CD4-positive, alpha-beta T cell treated with Interleukin-4 for 1 hour (primary cell): Measurements from ENCODE around the gene PNPLA7.
"Not testable (repeated sequence)": the region's sequence is repeated elsewhere in the genome, so short reads cannot be mapped to it uniquely, and the experiment has no call there.

Experiments
- DNase-seq, 2 donors: peaks; one replicate each; pipeline ENCODE4 v3.0.0-alpha.2; 2020 to 2022

Gene PNPLA7

DNA sequence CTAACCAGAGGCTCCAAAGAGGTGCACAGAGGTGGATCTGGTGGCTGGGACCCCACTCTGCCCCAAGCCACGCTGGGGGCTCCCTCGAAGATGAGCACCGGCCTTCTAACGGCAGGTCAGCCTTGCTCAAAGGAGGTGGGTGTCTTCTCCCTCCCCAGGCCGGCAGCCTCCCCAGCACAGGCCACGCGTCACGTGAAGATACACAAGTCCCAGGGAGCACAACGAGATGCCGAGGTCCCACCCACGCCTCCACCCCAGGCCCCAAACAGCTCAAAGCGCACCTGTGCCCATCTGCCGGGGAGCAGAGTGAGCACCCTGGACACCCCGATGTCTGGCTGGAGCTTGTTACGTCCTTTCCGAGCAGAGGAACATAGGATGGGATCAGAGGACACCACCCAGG lies 12.1 kb downstream of the PNPLA7 start:
- DNase-seq, result no peak

DNA sequence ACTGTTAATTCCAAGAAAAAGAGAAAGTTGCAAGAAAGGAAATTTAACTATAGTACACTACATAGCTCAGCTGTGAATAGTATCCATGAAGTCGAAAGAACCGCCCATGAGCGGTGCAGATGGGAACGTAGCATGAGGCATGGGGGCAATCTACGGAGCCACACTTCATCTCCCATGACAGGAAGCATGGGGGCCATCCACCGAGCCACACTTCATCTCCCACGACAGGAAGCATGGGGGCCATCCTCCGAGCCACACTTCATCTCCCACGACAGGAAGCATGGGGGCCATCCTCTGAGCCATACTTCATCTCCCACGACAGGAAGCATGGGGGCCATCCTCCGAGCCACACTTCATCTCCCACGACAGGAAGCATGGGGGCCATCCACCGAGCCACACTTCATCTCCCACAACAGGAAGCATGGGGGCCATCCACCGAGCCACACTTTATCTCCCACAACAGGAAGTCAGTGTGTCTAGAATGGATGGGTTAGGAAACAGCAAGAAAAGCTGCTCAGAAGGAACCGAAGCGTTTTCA lies 13.5 kb downstream of the PNPLA7 start:
- peak; percentile 23 to 24 for DNase-seq

DNA sequence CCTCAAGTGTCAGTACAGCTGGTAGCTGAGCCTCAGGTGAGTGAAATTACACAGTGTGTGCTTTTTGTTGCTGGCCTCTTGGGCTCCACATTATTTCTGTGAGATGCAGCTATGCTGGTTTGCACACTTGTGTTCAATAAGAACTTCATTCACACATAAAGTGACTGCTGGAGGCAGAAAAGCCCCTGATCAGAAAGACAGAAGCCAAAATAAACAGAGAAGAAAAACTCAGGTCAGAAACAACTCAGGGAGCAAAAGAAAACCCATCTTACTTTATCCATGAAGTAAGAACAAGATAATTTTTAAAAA lies 15.1 kb downstream of the PNPLA7 start:
- no peak for DNase-seq

DNA sequence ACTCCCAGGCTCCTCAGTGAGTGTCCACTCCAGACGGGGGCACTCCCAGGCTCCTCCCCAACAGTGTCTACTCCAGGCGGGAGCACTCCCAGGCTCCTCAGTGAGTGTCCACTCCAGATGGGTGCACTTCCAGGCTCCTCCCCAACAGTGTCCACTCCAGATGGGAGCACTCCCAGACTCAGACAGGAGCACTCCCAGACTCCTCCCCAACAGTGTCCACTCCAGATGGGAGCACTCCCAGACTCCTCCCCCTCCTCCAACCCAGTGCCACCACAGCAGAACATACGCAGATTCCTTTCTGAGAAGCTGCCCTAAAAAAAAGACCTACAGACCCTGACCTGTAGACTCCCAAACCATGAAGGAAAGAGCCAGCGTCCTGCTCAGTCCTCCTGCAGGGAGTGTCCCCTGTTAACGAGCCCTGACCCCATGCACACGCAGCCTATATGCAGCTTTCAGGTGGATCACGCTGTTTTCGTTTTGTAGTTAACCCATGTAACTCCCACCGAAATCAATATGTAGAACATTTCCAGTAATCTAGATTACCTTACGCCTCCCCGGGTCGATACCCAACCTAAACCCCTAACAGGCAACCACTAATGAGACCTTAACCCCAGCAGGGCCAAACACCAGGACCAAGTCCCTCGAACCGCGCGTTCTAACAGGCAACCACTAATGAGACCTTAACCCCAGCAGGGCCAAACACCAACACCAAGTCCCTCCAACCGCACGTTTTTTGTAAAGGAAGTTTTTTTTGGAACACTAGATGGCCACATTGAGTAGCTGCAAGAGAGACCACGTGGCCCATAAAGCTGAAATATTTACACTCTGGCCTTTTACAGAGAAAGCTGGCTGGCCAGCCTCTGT lies 15.7 kb downstream of the PNPLA7 start:
- peak; percentile 18 to 50 for DNase-seq

DNA sequence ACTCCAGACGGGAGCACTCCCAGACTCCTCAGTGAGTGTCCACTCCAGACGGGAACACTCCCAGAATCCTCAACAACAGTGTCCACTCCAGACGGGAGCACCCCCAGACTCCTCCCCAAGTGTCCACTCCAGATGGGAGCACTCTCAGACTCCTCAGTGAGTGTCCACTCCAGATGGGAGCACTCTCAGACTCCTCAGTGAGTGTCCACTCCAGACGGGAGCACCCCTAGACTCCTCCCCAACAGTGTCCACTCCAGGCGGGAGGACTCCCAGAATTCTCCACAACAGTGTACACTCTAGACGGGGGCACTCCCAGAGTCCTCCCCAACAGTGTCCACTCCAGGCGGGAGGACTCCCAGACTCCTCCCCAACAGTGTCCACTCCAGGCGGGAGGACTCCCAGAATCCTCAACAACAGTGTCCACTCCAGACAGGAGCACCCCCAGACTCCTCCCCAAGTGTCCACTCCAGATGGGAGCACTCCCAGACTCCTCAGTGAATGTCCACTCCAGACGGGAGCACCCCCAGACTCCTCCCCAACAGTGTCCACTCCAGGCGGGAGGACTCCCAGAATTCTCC lies 17.2 kb downstream of the PNPLA7 start:
- not testable (repeated sequence) for DNase-seq

DNA sequence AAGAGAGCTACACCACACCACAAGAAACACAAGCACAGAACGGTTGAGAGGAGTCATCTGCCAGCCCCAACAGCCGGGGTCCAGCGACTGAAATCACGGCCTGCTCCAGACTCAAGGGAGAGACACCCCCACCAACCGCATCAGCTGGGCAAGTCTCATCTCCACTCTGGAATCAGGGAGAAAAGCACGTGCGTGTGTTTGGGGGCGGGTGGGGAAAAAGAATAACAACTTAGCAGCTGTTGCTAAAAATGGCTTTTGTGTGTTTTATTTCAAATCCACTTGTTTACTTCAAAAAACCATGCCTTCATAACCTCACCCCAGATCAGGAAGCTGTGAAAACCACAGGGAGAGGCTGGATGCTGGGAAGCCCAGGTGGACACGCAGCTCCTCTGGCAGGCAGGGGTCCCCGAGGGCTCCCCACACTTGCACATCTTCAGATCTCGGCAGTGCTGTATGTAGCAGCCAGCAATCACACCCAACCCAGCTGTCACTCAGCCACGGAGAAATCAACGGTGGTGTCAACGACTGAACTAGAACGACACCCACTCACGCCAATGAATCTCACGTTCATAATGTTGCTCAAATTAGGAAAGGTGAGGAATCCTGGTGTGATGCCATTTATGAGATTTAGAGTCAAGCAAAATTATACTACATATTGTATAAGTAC lies 19.0 kb downstream of the PNPLA7 start:
- DNase-seq, result no peak

DNA sequence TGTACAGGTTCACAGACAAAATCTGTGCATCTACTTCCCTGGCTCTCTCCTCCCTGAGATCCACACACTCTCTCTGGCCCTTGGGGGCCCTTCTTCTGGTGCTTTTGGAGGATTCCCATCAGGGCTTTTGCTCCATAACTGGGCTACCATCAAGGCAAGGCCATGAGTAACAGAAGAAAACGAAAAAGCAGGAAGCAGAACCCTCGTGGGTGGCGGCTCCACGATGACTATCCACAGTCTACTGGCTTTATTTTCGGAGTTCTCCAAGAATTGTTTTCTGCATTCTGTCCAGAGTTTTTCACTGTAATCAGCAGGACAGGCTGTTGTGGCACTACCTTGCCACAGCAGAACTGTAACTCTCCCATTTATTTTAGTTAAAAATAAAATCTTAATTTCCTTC lies 19.9 kb downstream of the PNPLA7 start:
- no peak for DNase-seq

DNA sequence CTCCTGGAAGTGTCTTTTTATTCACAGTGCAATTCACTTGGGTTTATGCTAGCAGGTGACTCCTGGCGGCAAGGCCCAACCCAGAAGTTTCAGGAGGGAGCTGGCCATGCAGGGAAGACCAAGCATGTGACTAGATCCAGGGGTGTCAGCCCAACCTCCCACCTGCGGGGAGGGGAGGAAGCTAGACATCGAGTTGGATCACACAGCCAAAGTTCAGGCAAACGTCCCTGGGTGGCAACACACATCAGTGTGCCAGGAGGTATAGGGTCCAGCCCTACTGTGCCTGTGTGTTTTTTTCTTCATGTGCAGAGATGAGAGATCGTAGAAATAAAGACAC lies 25.3 kb downstream of the PNPLA7 start:
- no peak for DNase-seq

DNA sequence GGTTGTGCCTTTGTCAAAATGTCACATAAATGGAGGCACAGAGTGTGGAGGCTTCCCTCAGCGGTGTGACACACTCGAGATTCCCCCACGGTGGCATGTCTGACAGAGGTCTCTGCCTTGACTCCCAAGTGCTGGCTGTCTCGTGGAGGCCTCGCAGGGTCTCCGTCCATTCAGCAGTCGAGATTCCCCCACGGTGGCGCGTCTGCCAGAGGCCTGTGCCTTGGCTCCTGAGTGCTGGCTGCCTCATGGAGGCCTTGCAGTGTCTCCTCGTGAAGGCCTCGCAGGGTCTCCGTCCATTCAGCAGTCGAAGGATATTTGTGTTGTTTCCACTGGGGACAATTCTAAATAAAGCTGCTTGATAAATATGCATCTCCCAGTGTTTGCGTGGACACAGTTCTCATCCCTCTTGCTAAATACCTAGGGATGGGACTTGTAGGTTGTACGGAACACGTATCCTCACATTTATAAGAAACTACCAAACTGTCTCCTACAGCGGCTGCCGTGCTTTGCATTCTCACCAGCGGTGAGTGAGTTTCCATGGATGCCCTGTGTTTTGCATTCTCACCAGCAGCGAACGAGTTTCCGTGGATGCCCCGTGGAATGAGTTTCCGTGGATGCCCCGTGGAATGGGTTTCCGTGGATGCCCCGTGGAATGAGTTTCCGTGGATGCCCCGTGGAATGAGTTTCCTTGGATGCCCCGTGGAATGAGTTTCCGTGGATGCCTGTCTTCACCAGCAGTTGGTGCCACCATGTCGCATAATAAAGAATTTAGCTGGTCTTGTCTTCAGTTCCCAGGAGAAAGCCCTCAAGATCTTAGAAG lies 25.8 kb downstream of the PNPLA7 start:
- no peak for DNase-seq

DNA sequence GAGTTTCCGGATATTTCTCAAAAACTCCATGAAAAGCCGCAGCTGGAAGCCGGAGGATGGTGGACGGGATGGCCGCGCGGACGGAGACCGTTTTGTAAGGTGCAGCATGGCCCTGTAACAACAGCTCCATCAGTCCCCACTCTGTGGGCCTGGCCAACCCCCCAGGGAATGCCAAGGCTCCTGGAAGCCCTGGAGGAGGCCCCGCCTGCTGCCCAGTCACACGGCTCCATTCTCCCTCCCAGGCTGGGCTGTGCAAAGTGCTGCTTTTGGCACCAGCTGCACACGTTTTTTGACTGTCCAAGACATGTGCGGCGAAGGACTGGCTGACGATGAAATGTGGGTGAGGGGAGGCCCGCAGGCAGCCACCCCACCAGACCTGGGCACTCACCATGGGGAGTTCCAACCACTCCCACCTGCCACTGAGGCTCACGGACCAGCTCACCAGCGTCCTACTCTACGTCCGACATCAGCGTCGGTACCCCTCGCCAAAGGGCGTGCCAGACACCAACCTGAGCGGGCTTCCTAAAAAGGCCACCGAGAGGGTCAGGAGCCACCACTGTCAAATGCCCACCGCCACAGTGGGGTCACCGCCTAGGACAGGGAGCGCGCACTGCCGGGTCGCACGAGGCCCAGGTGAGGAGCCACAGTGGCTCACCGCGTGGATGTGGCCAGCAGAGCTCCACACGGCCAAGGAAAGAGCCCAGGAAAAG lies 27.3 kb downstream of the PNPLA7 start:
- no peak for DNase-seq

DNA sequence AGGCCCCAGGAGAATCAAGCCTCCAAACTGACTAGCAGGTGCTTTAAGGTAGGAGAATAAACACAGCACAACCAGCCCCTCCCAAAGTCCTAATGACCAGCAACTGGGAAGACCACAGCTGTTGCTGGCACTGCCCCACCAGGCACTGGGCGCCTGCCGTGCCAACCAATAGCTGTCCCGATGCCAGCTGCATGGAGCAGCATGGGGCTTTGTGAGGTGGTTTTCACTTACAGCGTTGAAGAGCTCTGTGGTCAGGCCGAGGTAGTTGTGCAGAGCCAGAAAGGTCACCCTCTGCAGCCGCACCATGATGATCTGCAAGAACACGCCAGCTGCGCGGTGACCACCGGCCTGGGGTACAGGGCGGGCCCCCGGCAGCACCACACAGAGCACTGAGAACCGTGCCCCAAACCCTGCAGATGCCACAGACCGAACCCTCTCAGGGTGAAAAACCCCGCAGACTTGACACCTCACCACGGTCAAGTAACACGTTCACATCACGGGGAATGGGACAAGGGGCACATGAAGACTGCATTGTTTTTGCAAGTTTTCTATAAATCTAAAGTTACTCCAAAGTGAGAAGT lies 28.7 kb downstream of the PNPLA7 start:
- DNase-seq, result no peak

DNA sequence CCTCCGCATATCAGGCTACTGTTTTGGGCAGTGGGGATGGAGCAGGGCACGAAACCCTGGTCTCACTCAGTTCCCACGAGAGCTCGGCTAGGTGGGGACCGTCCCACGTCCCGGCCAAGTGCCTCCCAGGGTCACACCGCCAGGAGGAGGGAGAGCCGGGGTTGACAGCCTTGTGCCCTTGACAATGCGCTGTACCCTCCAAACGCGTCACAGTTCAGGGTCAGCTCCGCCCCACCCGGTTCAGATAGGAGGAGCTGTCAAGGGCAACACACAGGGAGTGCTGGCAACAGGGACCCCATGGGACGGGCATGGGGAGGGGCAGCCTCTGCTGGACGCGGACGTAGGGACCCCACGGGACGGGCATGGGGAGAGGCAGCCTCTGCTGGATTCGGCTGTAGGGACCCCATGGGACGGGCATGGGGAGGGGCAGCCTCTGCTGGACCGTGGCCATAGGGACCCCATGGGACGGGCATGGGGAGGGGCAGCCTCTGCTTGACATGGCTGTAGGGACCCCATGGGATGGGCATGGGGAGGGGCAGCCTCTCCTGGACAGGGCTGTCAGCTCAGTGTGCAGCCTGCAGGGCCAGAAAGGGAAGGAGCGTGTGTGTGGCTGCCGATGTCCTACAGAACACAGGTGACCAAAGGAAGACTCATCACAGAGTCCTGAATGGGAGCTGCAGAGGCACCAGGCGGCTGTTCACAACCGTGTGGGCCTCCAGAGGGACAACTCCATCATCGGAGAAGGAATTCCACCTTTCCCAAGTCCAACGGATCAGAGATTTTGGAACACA lies 29.4 kb downstream of the PNPLA7 start:
- DNase-seq, result no peak

DNA sequence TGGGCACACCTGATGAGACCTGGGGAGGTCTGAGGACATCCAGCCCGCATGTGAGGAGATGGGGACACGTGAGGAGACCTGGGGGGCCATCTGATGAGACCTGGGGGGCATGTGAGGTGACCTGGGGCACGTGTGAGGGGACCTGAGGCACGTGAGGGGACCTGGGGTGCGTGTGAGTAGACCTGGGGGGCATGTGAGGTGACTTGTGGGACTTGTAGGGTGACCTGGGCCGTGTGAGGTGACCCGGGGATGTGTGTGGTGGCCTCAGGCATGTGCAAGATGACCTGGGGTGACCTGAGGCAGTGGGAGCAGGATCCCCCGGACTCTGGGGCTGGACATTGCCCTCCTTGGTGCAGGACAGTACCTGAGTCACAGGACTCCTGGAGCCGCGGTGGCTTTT lies 30.6 kb downstream of the PNPLA7 start:
- DNase-seq, result no peak

DNA sequence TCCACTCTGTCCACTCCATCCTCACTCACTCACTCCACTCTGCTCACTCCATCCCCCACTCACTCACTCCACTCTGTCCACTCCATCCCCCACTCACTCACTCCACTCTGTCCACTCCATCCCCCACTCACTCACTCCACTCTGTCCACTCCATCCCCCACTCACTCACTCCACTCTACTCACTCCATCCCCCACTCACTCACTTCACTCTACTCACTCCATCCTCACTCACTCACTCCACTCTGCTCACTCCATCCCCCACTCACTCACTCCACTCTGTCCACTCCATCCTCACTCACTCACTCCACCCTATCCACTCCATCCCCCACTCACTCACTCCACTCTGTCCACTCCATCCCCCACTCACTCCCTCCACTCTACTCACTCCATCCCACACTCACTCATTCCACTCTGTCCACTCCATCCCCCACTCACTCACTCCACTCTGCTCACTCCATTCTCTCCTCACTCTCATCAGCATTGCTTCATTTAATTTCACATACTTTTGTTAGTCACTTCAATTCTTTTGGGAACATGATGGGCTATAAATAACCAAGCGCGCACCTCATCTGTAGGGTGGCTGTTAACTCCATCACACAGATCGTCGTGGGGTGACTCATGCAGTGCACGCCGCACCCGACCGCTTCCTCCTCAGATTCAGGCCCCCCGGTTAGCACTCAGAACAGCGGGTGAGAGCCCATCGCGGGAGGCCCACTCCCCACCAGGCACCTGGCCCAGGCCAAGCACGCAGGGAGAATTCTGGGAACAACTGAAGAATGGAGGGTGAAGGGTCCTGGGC lies 31.3 kb downstream of the PNPLA7 start:
- not testable (repeated sequence) for DNase-seq

DNA sequence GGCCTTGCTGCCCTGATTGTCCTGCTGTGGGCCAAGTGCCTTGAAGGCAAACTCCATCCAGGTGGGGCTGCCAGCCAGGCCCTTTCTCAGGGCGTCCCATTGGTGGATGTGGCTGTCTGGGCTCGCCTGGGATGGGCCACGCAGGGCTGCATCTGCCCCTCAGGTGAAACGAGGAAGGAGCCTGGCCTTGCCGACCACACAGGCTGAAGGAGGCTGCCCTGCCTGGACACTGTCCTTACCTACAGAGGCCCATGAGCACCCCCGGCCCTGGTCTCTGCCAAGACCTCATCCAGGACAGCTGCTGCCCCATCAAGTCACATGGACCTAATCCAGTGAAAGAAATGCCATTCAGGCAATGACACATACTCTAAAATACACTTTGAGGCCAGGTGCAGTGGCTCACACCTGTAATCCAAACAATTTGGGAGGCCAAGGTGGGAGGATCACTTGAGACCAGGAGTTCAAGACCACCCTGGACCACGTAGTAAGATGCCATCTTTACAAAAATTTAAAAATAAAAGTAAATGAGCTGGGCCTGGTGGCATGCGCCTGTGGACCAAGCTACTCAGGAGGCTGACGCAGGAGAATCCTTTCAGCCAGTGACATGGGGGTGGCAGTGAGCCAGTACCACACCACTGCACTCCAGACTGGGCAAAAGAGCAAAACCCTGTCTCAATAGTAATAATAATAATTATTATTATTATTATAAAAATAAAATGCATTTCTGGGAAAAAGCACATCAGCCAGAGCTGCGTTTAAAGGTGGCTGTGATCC lies 33.9 kb downstream of the PNPLA7 start:
- no peak for DNase-seq

DNA sequence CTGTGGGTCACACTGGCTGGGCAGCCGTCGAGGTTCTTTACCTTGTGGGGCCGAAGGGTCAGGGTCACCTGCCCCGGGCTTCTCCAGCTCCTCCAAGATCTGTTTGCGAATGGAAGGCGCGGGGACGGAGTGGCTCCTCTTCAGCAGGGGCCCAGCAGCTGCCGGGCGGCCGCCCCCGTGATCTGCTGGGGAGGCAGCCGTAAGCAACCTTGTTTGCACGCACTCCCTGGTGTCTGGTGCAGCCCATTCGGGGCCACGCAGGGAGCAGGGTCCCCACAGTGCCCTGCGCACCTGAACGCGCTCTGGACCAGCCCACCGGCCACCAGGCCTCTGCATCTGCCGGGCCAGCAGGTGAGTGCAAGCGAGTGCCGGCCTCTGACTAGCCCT lies 34.9 kb downstream of the PNPLA7 start:
- no peak for DNase-seq

DNA sequence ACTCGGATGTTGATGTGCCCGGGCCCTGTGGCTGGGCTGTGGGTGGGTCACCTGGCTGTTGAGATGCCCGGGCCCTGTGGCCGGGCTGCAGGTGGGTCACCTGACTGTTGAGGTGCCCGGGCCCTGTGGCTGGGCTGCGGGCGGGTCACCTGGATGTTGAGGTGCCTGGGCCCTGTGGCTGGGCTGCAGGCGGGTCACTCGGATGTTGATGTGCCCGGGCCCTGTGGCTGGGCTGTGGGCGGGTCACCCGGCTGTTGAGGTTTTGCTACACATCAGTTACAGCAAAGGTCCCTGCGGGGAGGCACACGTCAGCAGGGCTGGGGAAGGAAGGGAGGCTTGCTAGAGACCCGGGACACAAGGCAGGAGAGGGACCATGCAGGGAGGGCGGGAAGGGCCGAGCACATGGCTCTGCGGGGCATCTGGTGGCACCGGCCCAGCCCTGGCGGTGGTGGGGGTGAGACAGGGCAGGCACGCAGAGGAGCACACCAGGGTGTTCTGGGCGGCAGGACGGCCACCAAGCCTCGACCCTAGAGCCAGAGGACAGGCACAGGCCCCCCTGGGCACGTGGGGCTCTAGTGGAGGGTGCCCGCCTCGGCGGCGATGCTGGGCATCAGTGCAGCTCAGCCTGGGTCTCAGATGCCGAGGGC lies 35.4 kb downstream of the PNPLA7 start:
- no peak for DNase-seq

DNA sequence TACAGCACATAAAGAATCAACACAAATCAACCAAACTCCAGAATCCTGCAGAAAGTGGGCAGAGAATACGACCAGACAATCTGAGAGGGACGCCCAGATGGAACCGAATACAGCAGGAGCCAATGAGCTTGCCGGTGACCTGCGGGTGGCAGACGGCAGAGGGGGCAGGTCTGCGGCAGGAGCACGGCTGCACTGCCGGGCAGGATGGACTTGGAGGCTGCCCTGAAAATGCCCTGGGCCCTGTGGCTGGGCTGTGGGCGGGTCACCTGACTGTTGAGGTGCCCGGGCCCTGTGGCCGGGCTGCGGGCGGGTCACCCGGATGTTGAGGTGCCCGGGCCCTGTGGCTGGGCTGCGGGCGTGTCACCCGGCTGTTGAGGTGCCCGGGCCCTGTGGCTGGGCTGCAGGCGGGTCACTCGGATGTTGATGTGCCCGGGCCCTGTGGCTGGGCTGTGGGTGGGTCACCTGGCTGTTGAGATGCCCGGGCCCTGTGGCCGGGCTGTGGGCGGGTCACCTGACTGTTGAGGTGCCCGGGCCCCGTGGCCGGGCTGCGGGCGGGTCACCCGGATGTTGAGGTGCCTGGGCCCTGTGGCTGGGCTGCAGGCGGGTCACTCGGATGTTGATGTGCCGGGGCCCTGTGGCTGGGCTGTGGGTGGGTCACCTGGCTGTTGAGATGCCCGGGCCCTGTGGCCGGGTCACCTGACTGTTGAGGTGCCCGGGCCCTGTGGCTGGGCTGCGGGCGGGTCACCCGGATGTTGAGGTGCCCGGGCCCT lies 36.2 kb downstream of the PNPLA7 start:
- DNase-seq, result not testable (repeated sequence)
